Brain microvascular endothelial cell (primary cell): ENCODE results near the gene CD58.
"Not testable (repeated sequence)": the region's sequence is repeated elsewhere in the genome, so short reads cannot be mapped to it uniquely, and the experiment has no call there.

Experiments used
- DNase-seq: peaks from one replicate; pipeline ENCODE4 v3.0.0-alpha.2; 2020
- H3K27ac ChIP-seq: fragments of 250-450 bp; sonication (Bioruptor Pico); 2 replicates; pipeline ENCODE4 v1.5.1; 2020; ENCODE audit warnings: mild to moderate bottlenecking, moderate library complexity
- H3K27me3 ChIP-seq: fragments of 250-450 bp; sonication (Bioruptor Pico); replicated peaks from 2 replicates; pipeline ENCODE4 v1.5.1; 2020; ENCODE audit warnings: mild to moderate bottlenecking
- H3K36me3 ChIP-seq: fragments of 250-450 bp; sonication (Bioruptor Pico); replicated peaks from 2 replicates; pipeline ENCODE4 v1.5.1; 2020; ENCODE audit warnings: mild to moderate bottlenecking
- H3K4me3 ChIP-seq: 2 replicates; pipeline ENCODE4 v1.5.1; 2011; ENCODE audit warnings: low read depth, mild to moderate bottlenecking, control low read depth, low read length, moderate library complexity
- CTCF ChIP-seq: IDR thresholded peaks from 2 replicates; pipeline ENCODE4 v1.5.1; 2011; ENCODE audit warnings: low read depth, mild to moderate bottlenecking, moderate library complexity, low read length, control low read depth, inconsistent platforms; ENCODE audit errors: missing control alignments
- in situ Hi-C: cut with HindIII; loops from 2 replicates; pipeline ENCODE4 v1.10.0; 2017; ENCODE audit warnings: low sequenced_read_pairs, low pct_ligation_motif_present

Gene CD58

GRCh38 chr1:116567790-116568661 lies 2.8 kb downstream of the CD58 start:
- DNase-seq: no peak
- TF ChIP-seq CTCF: no peak
- Histone ChIP-seq H3K27ac (no peak overlapping the region), H3K4me3 (no peak overlapping the region), H3K27me3 (no peaks in the 10 kb centered on the region), H3K36me3 (no peaks in the 10 kb centered on the region)
- in situ Hi-C loops: no loop called here

GRCh38 chr1:116565222-116565621 lies 5.6 kb downstream of the CD58 start:
- H3K27ac ChIP-seq: no peak overlapping the region
- no peaks in the 10 kb centered on the region for H3K36me3 ChIP-seq
- DNase-seq: no peak
- H3K27me3 ChIP-seq: no peaks in the 10 kb centered on the region
- in situ Hi-C loops: no loop called here
- no peak overlapping the region for H3K4me3 ChIP-seq
- TF ChIP-seq CTCF: no peak

- H3K4me3 ChIP-seq: no peak overlapping the region
- H3K27me3 ChIP-seq: no peaks in the 10 kb centered on the region
- DNase-seq: no peak
- no peak for TF ChIP-seq CTCF
- H3K27ac ChIP-seq: no peak overlapping the region
- no peaks in the 10 kb centered on the region for H3K36me3 ChIP-seq
- in situ Hi-C loops: no loop called here
Measured at GRCh38 chr1:116564426-116564825, 6.4 kb downstream of the CD58 start.

- H3K4me3 ChIP-seq, H3K27me3 ChIP-seq, H3K27ac ChIP-seq, in situ Hi-C loops, H3K36me3 ChIP-seq, DNase-seq: not testable (repeated sequence)
Measured at GRCh38 chr1:116562465-116562864, 8.4 kb downstream of the CD58 start.

GRCh38 chr1:116561563-116561962 lies 9.3 kb downstream of the CD58 start:
- Histone ChIP-seq H3K27ac (no peak overlapping the region), H3K36me3 (no peaks in the 10 kb centered on the region), H3K27me3 (no peaks in the 10 kb centered on the region), H3K4me3 (no peak overlapping the region)
- DNase-seq: no peak
- TF ChIP-seq CTCF: no peak
- in situ Hi-C loops: no loop called here

GRCh38 chr1:116560704-116561490 lies 9.9 kb downstream of the CD58 start:
- no peaks in the 10 kb centered on the region for H3K27me3 ChIP-seq
- in situ Hi-C loops: no loop called here
- no peak for DNase-seq
- TF ChIP-seq CTCF: no peak
- no peaks in the 10 kb centered on the region for H3K36me3 ChIP-seq
- H3K27ac ChIP-seq: no peak overlapping the region
- no peak overlapping the region for H3K4me3 ChIP-seq
